CD8-positive, alpha-beta memory T cell (primary cell): Measurements from ENCODE around the gene CASTOR2. TPM values are rescaled to one million over a fixed set of nuclear protein-coding genes. Genes with fewer than 3 reads are reported as not detected.
"Not testable (repeated sequence)": the region's sequence is repeated elsewhere in the genome, so short reads cannot be mapped to it uniquely, and the experiment has no call there.

Source experiments
- CTCF ChIA-PET: fragments of 350-600 bp; sonication (Branson Sonifier 250); formaldehyde crosslinking; loops from one replicate; lab custom pipeline; 2021; ENCODE audit warnings: antibody characterized with exemption; lab: Charles Lee
- POLR2A ChIA-PET: fragments of 350-600 bp; sonication (Branson Sonifier 250); formaldehyde crosslinking; loops from one replicate; lab custom pipeline; 2021; ENCODE audit warnings: antibody characterized with exemption; lab: Charles Lee
- DNase-seq, 5 donors: peaks; one replicate each; pipeline versions ENCODE4 v3.0.0 to v3.0.0-alpha.2; 2020 to 2022; ENCODE audit warnings: mixed read lengths in 1 of 5
- H3K27ac ChIP-seq: one replicate; pipeline ENCODE4 v1.7.0; 2013; ENCODE audit warnings: low read depth, mild to moderate bottlenecking, low read length, moderate library complexity
- H3K27me3 ChIP-seq: 2 replicates; pipeline ENCODE4 v1.7.0; 2013; ENCODE audit warnings: low read length, mild to moderate bottlenecking; ENCODE audit not compliant: insufficient read depth, poor library complexity, severe bottlenecking
- H3K36me3 ChIP-seq: 2 replicates; pipeline ENCODE4 v1.7.0; 2013; ENCODE audit warnings: mild to moderate bottlenecking, low read length, moderate library complexity; ENCODE audit not compliant: insufficient read depth
- H3K4me1 ChIP-seq: 2 replicates; pipeline ENCODE4 v1.7.0; 2013; ENCODE audit warnings: mild to moderate bottlenecking, low read length, moderate library complexity; ENCODE audit not compliant: insufficient read depth
- H3K4me3 ChIP-seq: 2 replicates; pipeline ENCODE4 v1.7.0; 2013; ENCODE audit warnings: mild to moderate bottlenecking, low read length
- H3K9me3 ChIP-seq: 2 replicates; pipeline ENCODE4 v1.7.0; 2013; ENCODE audit warnings: mild to moderate bottlenecking, low read length
- H3K27ac Mint-ChIP-seq, 8 donors: one replicate each; pipeline ENCODE4 v1.8.0; 2020 to 2021; ENCODE audit warnings: mixed read lengths in 8 of 8, mild to moderate bottlenecking in 6 of 8, inconsistent platforms in 3 of 8, moderate library complexity in 3 of 8
- H3K27me3 Mint-ChIP-seq, 2 donors: one replicate each; pipeline ENCODE4 v1.8.0; 2020 to 2021; ENCODE audit warnings: mixed read lengths in 2 of 2, mild to moderate bottlenecking in 1 of 2, moderate library complexity in 1 of 2
- H3K36me3 Mint-ChIP-seq, 3 donors: one replicate each; pipeline ENCODE4 v1.8.0; 2020 to 2021; ENCODE audit warnings: mixed read lengths in 3 of 3, inconsistent platforms in 1 of 3, mild to moderate bottlenecking in 1 of 3
- H3K4me1 Mint-ChIP-seq, 3 donors: one replicate each; pipeline ENCODE4 v1.8.0; 2020 to 2021; ENCODE audit warnings: mixed read lengths in 3 of 3, inconsistent platforms in 1 of 3, mild to moderate bottlenecking in 1 of 3
- H3K4me3 Mint-ChIP-seq, 7 donors: one replicate each; pipeline ENCODE4 v1.8.0; 2020 to 2021; ENCODE audit warnings: mixed read lengths in 7 of 7, mild to moderate bottlenecking in 6 of 7, moderate library complexity in 4 of 7, inconsistent platforms in 2 of 7
- H3K9me3 Mint-ChIP-seq, 5 donors: one replicate each; pipeline ENCODE4 v1.8.0; 2020 to 2022; ENCODE audit warnings: mixed read lengths in 5 of 5, mild to moderate bottlenecking in 3 of 5, moderate library complexity in 2 of 5, inconsistent platforms in 1 of 5
- polyA plus RNA-seq: library from polyadenylated mRNA; unstranded; fragments of 300-500 nt; fragmentation: Illumina TruSeq; gene quantifications from one replicate; pipeline ENCODE4 v1.2.3, GENCODE V29; 2021
- total RNA-seq, 2 experiments: library from RNA; stranded (reverse); gene quantifications; one replicate each; pipeline ENCODE4 v1.2.3, GENCODE V29; 2021

The CASTOR2 gene
- total and polyA plus RNA-seq, 3 experiments from 2014 or later, result 0.69 to 6.8 (median 6.3) TPM

- H3K9me3 ChIP-seq, H3K9me3 Mint-ChIP-seq, H3K4me3 ChIP-seq, H3K36me3 ChIP-seq, CTCF ChIA-PET, H3K27me3 Mint-ChIP-seq, DNase-seq, H3K36me3 Mint-ChIP-seq, H3K27ac ChIP-seq, H3K4me1 ChIP-seq, H3K27me3 ChIP-seq, POLR2A ChIA-PET, H3K4me3 Mint-ChIP-seq, H3K27ac Mint-ChIP-seq, H3K4me1 Mint-ChIP-seq: not testable (repeated sequence)
Measured at GRCh38 chr7:74947741-74948140, 16.8 kb upstream of the CASTOR2 start.

- DNase-seq, H3K4me3 ChIP-seq, H3K36me3 ChIP-seq, H3K27me3 ChIP-seq, H3K27ac Mint-ChIP-seq, H3K9me3 Mint-ChIP-seq, POLR2A ChIA-PET, H3K4me1 Mint-ChIP-seq, H3K4me1 ChIP-seq, CTCF ChIA-PET, H3K4me3 Mint-ChIP-seq, H3K27ac ChIP-seq, H3K27me3 Mint-ChIP-seq, H3K9me3 ChIP-seq, H3K36me3 Mint-ChIP-seq: not testable (repeated sequence)
Measured at GRCh38 chr7:74953774-74954173, 10.7 kb upstream of the CASTOR2 start.

- CTCF ChIA-PET, H3K4me3 ChIP-seq, H3K27me3 ChIP-seq, H3K27ac Mint-ChIP-seq, H3K36me3 Mint-ChIP-seq, POLR2A ChIA-PET, H3K36me3 ChIP-seq, H3K27me3 Mint-ChIP-seq, H3K4me1 Mint-ChIP-seq, H3K9me3 Mint-ChIP-seq, H3K27ac ChIP-seq, DNase-seq, H3K4me3 Mint-ChIP-seq, H3K9me3 ChIP-seq, H3K4me1 ChIP-seq: not testable (repeated sequence)
Measured at GRCh38 chr7:74958328-74958727, 6.2 kb upstream of the CASTOR2 start.

GRCh38 chr7:74963704-74964510 is 598 bp upstream of the CASTOR2 start:
- H3K4me1 Mint-ChIP-seq, POLR2A ChIA-PET, H3K36me3 Mint-ChIP-seq: not testable (repeated sequence)

GRCh38 chr7:74966208-74966854 is 1.8 kb downstream of the CASTOR2 start:
- H3K4me3 ChIP-seq, DNase-seq, H3K27ac ChIP-seq, H3K4me3 Mint-ChIP-seq, H3K9me3 Mint-ChIP-seq, H3K9me3 ChIP-seq, H3K27ac Mint-ChIP-seq, CTCF ChIA-PET, H3K4me1 ChIP-seq, H3K36me3 ChIP-seq, H3K36me3 Mint-ChIP-seq, H3K27me3 Mint-ChIP-seq, H3K4me1 Mint-ChIP-seq, POLR2A ChIA-PET, H3K27me3 ChIP-seq: not testable (repeated sequence)

More at GRCh38 chr7:74963704-74964510, 598 bp upstream of the CASTOR2 start:
- H3K9me3 Mint-ChIP-seq, H3K9me3 ChIP-seq, H3K27ac Mint-ChIP-seq, H3K27ac ChIP-seq, H3K4me3 ChIP-seq, H3K27me3 Mint-ChIP-seq, H3K36me3 ChIP-seq, H3K4me1 ChIP-seq, CTCF ChIA-PET, H3K27me3 ChIP-seq: not testable (repeated sequence)
- peak overlapping the region in 5 of 7 donors; percentile 52 to 79 (median 53) for H3K4me3 Mint-ChIP-seq
- peak in 1 of 5 donors; percentile 6 for DNase-seq

GRCh38 chr7:74966909-74967308 is 2.4 kb downstream of the CASTOR2 start:
- H3K27ac ChIP-seq, H3K4me3 Mint-ChIP-seq, DNase-seq, H3K9me3 Mint-ChIP-seq, H3K27me3 Mint-ChIP-seq, H3K36me3 ChIP-seq, POLR2A ChIA-PET, H3K4me3 ChIP-seq, H3K4me1 Mint-ChIP-seq, H3K27me3 ChIP-seq, H3K4me1 ChIP-seq, H3K36me3 Mint-ChIP-seq, H3K9me3 ChIP-seq, CTCF ChIA-PET, H3K27ac Mint-ChIP-seq: not testable (repeated sequence)

GRCh38 chr7:74971431-74971830 is 6.9 kb downstream of the CASTOR2 start:
- H3K27ac ChIP-seq, H3K4me3 ChIP-seq, H3K4me1 ChIP-seq, H3K27me3 ChIP-seq, H3K4me1 Mint-ChIP-seq, H3K9me3 ChIP-seq, H3K27me3 Mint-ChIP-seq, POLR2A ChIA-PET, H3K36me3 Mint-ChIP-seq, H3K36me3 ChIP-seq, H3K27ac Mint-ChIP-seq, CTCF ChIA-PET, H3K4me3 Mint-ChIP-seq, H3K9me3 Mint-ChIP-seq, DNase-seq: not testable (repeated sequence)

- H3K4me3 ChIP-seq, H3K9me3 ChIP-seq, H3K36me3 Mint-ChIP-seq, H3K27me3 Mint-ChIP-seq, H3K4me1 Mint-ChIP-seq, DNase-seq, H3K36me3 ChIP-seq, CTCF ChIA-PET, H3K27ac ChIP-seq, POLR2A ChIA-PET, H3K9me3 Mint-ChIP-seq, H3K4me1 ChIP-seq, H3K4me3 Mint-ChIP-seq, H3K27ac Mint-ChIP-seq, H3K27me3 ChIP-seq: not testable (repeated sequence)
Measured at GRCh38 chr7:74972377-74972776, 7.9 kb downstream of the CASTOR2 start.
